Measurements from ENCODE around the gene PHF21A. TPM values are rescaled to one million over a fixed set of nuclear protein-coding genes. Genes with fewer than 3 reads are reported as not detected.

Gene PHF21A
- total and polyA plus RNA-seq, 2 of the 13 experiments (the other 11 are each of a cell fraction or from before 2014, with no cell fraction given) = 4.1 to 34.6 TPM

DNA sequence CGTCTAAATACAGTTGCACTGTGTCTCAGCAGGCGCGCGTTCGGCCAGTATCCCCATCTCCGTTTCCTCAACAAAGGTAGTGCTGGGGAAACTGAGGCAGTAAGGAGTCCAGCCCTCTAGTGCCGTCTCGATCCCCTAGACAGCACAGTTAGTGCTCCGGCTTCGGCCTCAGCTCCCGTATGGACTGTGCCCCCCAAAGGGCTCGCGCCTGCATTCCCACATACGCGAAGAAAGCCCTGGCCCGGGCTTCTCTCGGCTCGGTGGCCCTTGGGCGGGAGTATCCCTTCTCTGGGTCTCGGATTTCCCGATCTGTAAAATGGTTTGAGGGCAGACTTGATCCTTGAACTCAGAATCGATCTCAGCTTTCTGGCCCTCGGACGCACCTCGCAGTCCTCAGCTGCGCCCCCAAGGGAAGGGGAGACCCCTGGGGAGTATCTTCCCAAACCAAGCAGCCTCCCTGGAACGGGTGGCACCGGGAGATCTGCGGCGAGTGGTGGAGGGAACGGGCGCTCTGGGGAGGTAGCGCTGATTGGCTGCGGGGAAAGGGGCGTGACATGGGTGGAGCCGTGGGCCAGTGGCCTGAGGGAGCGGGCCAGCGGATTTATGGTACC, 202.8 kb downstream of the PHF21A start (continued):
- no peak for TF ChIP-seq ZBTB4 (CRISPR knock-in tag; IDR thresholded peaks at IDR 0.05; ENCODE audit: borderline replicate concordance)
- TF ChIP-seq ZSCAN9 (CRISPR knock-in tag; IDR thresholded peaks at IDR 0.05; ENCODE audit: borderline replicate concordance) = no peak
- TF ChIP-seq TCF12 (IDR thresholded peaks at IDR 0.05) = no peak
- 0 out of 2 replicates have a peak, but pooled peaks have one; percentile 35 for TF ChIP-seq TCF12 (CRISPR knock-in tag; IDR thresholded peaks at IDR 0.05)
- TF ChIP-seq SNAI1 (CRISPR knock-in tag; IDR thresholded peaks at IDR 0.05; ENCODE audit: borderline replicate concordance) = 0 out of 2 replicates have a peak, but pooled peaks have one; percentile 59
- no peak for TF ChIP-seq STAT5B (CRISPR knock-in tag; IDR thresholded peaks at IDR 0.05)
- TF ChIP-seq ELF3 (CRISPR knock-in tag; IDR thresholded peaks at IDR 0.05) = no peak
- TF ChIP-seq, protein P1, sequence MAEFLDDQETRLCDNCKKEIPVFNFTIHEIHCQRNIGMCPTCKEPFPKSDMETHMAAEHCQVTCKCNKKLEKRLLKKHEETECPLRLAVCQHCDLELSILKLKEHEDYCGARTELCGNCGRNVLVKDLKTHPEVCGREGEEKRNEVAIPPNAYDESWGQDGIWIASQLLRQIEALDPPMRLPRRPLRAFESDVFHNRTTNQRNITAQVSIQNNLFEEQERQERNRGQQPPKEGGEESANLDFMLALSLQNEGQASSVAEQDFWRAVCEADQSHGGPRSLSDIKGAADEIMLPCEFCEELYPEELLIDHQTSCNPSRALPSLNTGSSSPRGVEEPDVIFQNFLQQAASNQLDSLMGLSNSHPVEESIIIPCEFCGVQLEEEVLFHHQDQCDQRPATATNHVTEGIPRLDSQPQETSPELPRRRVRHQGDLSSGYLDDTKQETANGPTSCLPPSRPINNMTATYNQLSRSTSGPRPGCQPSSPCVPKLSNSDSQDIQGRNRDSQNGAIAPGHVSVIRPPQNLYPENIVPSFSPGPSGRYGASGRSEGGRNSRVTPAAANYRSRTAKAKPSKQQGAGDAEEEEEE (CRISPR knock-in tag; IDR thresholded peaks at IDR 0.05; ENCODE audit: borderline replicate concordance) = no peak
- 0 out of 2 replicates have a peak, but pooled peaks have one; percentile 40 for TF ChIP-seq ZMYM3 (CRISPR knock-in tag; IDR thresholded peaks at IDR 0.05)
- TF ChIP-seq ZNF382 (CRISPR knock-in tag; IDR thresholded peaks at IDR 0.05; ENCODE audit: borderline replicate concordance) = no peak
- TF ChIP-seq ETV5 (CRISPR knock-in tag; IDR thresholded peaks at IDR 0.05; ENCODE audit: borderline replicate concordance) = no peak
- TF ChIP-seq ZNF274 (CRISPR knock-in tag; IDR thresholded peaks at IDR 0.05) = no peak
- TF ChIP-seq ZFX (CRISPR knock-in tag; IDR thresholded peaks at IDR 0.05; ENCODE audit: low read depth) = peak; percentile 27; the same call in 1 of the 2 replicates
- TF ChIP-seq, protein P2, sequence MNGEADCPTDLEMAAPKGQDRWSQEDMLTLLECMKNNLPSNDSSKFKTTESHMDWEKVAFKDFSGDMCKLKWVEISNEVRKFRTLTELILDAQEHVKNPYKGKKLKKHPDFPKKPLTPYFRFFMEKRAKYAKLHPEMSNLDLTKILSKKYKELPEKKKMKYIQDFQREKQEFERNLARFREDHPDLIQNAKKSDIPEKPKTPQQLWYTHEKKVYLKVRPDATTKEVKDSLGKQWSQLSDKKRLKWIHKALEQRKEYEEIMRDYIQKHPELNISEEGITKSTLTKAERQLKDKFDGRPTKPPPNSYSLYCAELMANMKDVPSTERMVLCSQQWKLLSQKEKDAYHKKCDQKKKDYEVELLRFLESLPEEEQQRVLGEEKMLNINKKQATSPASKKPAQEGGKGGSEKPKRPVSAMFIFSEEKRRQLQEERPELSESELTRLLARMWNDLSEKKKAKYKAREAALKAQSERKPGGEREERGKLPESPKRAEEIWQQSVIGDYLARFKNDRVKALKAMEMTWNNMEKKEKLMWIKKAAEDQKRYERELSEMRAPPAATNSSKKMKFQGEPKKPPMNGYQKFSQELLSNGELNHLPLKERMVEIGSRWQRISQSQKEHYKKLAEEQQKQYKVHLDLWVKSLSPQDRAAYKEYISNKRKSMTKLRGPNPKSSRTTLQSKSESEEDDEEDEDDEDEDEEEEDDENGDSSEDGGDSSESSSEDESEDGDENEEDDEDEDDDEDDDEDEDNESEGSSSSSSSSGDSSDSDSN (CRISPR knock-in tag; IDR thresholded peaks at IDR 0.05) = peak; percentile 54
- TF ChIP-seq MAFK (conservative IDR thresholded peaks at IDR 0.05 in 1 of 2, IDR thresholded peaks at IDR 0.05 in 1 of 2; ENCODE audit: low read length in 2 of 2) = no peak
- no peak for TF ChIP-seq ARID2 (CRISPR knock-in tag; IDR thresholded peaks at IDR 0.05; ENCODE audit: borderline replicate concordance)
- TF ChIP-seq MLX (CRISPR knock-in tag; IDR thresholded peaks at IDR 0.05) = no peak
- TF ChIP-seq ZNF235 (CRISPR knock-in tag; IDR thresholded peaks at IDR 0.05; ENCODE audit: borderline replicate concordance) = peak; percentile 50; the same call in 1 of the 2 replicates
- no peak for TF ChIP-seq TBP (CRISPR knock-in tag; IDR thresholded peaks at IDR 0.05)
